Measurements from ENCODE around the gene SULT4A1. TPM values are rescaled to one million over a fixed set of nuclear protein-coding genes. Genes with fewer than 3 reads are reported as not detected.
"Not testable (repeated sequence)": the region's sequence is repeated elsewhere in the genome, so short reads cannot be mapped to it uniquely, and the experiment has no call there.

SULT4A1 gene
- total RNA-seq, 4 donors from 2014 or later = 0.27 to 0.53 (median 0.47) TPM; not detected in 1

GRCh38 chr22:43876866-43877509 is 14.7 kb upstream of the SULT4A1 start:
- H3K4me1 ChIP-seq = no peaks in the 10 kb centered on the region
- peak in 1 of 3 donors; percentile 3 for DNase-seq
- H3K27me3 ChIP-seq = no peaks in the 10 kb centered on the region
- no peak for TF ChIP-seq CTCF (IDR thresholded peaks at IDR 0.05)
- TF ChIP-seq POLR2A (IDR thresholded peaks at IDR 0.05) = no peak
- H3K36me3 ChIP-seq = no peaks in the 10 kb centered on the region
- H3K4me3 ChIP-seq = no peak overlapping the region
- no peaks in the 10 kb centered on the region for H3K9me3 ChIP-seq
- H3K27ac ChIP-seq = no peak overlapping the region

DNA sequence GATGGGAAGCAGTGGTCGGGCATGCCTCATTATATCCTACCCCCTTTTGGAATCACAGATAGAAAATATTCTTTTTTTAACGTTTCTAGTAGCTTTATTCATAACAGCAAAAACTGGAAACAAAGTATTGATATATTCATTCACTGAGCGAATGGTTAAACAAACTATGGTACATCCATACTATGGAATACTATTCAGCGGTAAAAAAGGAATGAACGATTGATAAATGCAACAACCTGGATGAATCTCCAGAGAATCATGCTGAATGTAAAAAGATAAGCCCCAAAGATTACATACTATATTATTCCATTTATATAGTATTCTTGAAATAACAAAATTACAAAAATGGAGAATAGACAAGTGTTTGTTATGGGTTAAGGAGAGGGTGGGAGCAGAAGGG is 7.5 kb upstream of the SULT4A1 start:
- DNase-seq = no peak
- no peak for TF ChIP-seq POLR2A (IDR thresholded peaks at IDR 0.05)
- TF ChIP-seq CTCF (IDR thresholded peaks at IDR 0.05) = no peak
- H3K4me3 ChIP-seq = no peak overlapping the region
- no peaks in the 10 kb centered on the region for H3K27me3 ChIP-seq
- no peaks in the 10 kb centered on the region for H3K4me1 ChIP-seq
- no peaks in the 10 kb centered on the region for H3K9me3 ChIP-seq
- no peak overlapping the region for H3K27ac ChIP-seq
- no peaks in the 10 kb centered on the region for H3K36me3 ChIP-seq

GRCh38 chr22:43869001-43869400 is 6.7 kb upstream of the SULT4A1 start:
- not testable (repeated sequence) for H3K4me1 ChIP-seq, H3K27ac ChIP-seq, DNase-seq, H3K36me3 ChIP-seq, H3K4me3 ChIP-seq, H3K27me3 ChIP-seq, H3K9me3 ChIP-seq

DNA sequence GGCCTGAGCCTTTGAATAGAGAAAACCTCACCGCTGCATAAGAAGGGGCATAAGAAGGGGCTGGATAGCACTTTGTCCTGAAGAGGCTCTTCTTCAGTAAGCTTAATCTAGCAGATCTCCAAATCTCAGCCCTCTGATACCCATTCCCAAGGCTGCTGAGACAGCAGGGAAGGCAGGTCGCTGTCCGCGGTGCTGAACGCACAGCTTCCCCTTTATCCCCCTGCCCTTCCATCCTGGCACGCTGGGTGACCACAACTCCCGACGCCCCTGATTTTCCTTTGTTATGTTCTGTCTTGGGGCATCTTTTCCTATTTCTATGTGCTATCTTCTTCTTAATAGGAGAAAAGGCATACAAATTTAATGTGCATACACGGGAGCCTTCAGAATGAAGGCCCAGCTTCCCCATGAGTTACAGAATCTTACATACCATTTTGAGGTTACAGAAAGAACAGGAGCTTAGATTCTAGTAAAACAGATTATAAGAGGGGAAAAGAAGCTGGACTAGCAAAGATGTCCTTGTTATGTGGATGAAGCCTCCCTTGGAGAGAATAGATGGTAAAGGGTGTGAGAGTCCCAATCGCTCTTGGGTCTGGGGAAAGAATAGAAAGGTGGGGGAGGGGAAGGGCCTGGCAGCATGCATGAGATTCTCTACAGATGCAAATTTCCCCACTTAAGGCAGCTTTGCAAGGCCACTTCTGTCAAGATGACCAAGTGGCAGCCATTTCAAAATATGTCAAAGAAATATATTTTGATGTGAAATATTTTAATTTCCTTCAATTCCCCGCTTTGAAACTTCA is 5.7 kb upstream of the SULT4A1 start:
- peak in 2 of 3 donors; percentile 47 to 63 for DNase-seq
- TF ChIP-seq CTCF (IDR thresholded peaks at IDR 0.05) = no peak
- TF ChIP-seq POLR2A (IDR thresholded peaks at IDR 0.05) = no peak
- no peaks in the 10 kb centered on the region for H3K4me1 ChIP-seq
- H3K27ac ChIP-seq = no peak overlapping the region
- no peaks in the 10 kb centered on the region for H3K9me3 ChIP-seq
- no peaks in the 10 kb centered on the region for H3K27me3 ChIP-seq
- H3K4me3 ChIP-seq = no peak overlapping the region
- H3K36me3 ChIP-seq = no peaks in the 10 kb centered on the region

DNA sequence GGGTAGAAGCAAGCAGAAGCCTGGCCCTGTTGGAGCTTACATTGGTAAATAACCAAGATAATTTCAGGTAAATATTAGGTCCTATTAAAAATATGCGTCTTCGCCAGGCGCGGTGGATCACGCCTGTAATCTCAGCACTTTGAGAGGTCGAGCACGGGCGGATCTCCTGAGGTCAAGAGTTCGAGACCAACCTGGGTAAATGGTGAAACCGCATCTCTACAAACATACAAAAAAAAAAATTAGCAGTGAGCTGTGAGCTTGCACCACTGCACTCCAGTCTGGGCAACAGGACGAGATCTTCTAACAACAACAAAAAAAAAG is 529 bp upstream of the SULT4A1 start:
- DNase-seq = no peak
- Histone ChIP-seq H3K27ac (no peak overlapping the region), H3K27me3 (peaks cover 0 to 3% of the 10 kb centered on the region in 2 donors), H3K4me3 (no peak overlapping the region), H3K4me1 (peaks cover 0 to 4% (median 0%) of the 10 kb centered on the region in 4 donors), H3K36me3 (no peaks in the 10 kb centered on the region), H3K9me3 (no peaks in the 10 kb centered on the region)
- TF ChIP-seq CTCF (IDR thresholded peaks at IDR 0.05) = no peak
- TF ChIP-seq POLR2A (IDR thresholded peaks at IDR 0.05) = no peak

- TF ChIP-seq CTCF (IDR thresholded peaks at IDR 0.05) = no peak
- H3K9me3 ChIP-seq = no peaks in the 10 kb centered on the region
- H3K4me3 ChIP-seq = no peak overlapping the region
- DNase-seq = peak in 1 of 3 donors; percentile 15
- no peak overlapping the region for H3K27ac ChIP-seq
- no peaks in the 10 kb centered on the region for H3K36me3 ChIP-seq
- H3K27me3 ChIP-seq = peaks cover 0 to 3% of the 10 kb centered on the region in 2 donors
- peaks cover 0 to 4% (median 0%) of the 10 kb centered on the region in 4 donors for H3K4me1 ChIP-seq
These were observed 784 bp downstream of the SULT4A1 start for GRCh38 chr22:43861529-43861928.

Data from Peyer's patch (tissue), 4 donors.